ENCODE measurements around the gene SNX27. TPM values are rescaled to one million over a fixed set of nuclear protein-coding genes. Genes with fewer than 3 reads are reported as not detected.
A peak's percentile ranks its signal among the peaks of the same experiment; 100 is the strongest.

The SNX27 gene
- total and polyA plus RNA-seq, 7 donors: 10.7 to 47.2 (median 41.0) TPM

- no peaks in the 10 kb centered on the region for H3K9me3 ChIP-seq
- DNase-seq (no peak), ATAC-seq (peak in 1 of 4 donors; percentile 53)
- peaks cover 36% of the 10 kb centered on the region for H3K4me1 ChIP-seq
- peak overlapping the region; percentile 75 for H3K27ac ChIP-seq
- TF ChIP-seq, protein P1, sequence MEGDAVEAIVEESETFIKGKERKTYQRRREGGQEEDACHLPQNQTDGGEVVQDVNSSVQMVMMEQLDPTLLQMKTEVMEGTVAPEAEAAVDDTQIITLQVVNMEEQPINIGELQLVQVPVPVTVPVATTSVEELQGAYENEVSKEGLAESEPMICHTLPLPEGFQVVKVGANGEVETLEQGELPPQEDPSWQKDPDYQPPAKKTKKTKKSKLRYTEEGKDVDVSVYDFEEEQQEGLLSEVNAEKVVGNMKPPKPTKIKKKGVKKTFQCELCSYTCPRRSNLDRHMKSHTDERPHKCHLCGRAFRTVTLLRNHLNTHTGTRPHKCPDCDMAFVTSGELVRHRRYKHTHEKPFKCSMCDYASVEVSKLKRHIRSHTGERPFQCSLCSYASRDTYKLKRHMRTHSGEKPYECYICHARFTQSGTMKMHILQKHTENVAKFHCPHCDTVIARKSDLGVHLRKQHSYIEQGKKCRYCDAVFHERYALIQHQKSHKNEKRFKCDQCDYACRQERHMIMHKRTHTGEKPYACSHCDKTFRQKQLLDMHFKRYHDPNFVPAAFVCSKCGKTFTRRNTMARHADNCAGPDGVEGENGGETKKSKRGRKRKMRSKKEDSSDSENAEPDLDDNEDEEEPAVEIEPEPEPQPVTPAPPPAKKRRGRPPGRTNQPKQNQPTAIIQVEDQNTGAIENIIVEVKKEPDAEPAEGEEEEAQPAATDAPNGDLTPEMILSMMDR (IDR thresholded peaks at IDR 0.05): no peak
- 48 to 67% (median 56%) methylated on average over 2 of the region's 2 CpGs for WGBS, 3 donors
- H3K4me3 ChIP-seq: peak overlapping the region; percentile 45
- no peaks in the 10 kb centered on the region for H3K27me3 ChIP-seq (ENCODE audit: insufficient read depth in 3 of 3, low read length in 2 of 3)
- intact Hi-C loops (cut with DNase I): no loop called here
- peaks cover 0 to under 1% of the 10 kb centered on the region in 2 donors for H3K36me3 ChIP-seq (ENCODE audit: insufficient read depth in 1 of 2, low read depth in 1 of 2)
These were observed 9.5 kb downstream of the SNX27 start for GRCh38 chr1:151621351-151621750.

DNA sequence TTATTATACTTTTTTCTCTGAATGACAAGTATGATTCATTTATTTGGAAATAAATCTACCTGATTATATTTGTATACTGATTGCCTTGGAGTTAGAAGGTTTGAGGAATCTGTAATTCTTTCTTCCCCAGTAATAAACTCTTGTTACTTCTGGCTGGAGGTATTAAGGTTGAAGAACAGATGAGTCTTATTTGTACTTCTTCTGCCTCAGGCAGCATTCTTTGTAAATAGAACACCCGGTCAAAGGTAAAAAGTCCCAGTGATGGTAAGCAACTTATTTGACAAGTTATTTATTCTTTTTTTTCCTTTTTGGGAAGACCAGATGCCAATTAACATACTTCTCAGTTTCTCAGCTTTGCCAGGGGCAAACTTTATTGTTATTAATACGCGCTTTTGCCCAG is 12.9 kb downstream of the SNX27 start:
- Histone ChIP-seq H3K36me3 (ENCODE audit: insufficient read depth in 1 of 2, low read depth in 1 of 2) (no peaks in the 10 kb centered on the region), H3K9me3 (no peaks in the 10 kb centered on the region), H3K4me1 (peaks cover 21% of the 10 kb centered on the region), H3K27ac (no peak overlapping the region), H3K27me3 (ENCODE audit: insufficient read depth in 3 of 3, low read length in 2 of 3) (no peaks in the 10 kb centered on the region), H3K4me3 (no peak overlapping the region)
- WGBS, 3 donors: 97 to 100% (median 100%) methylated on average over 3 of the region's 3 CpGs
- DNase-seq (no peak), ATAC-seq (no peak)
- intact Hi-C loops (cut with DNase I): no loop called here
- TF ChIP-seq, protein P1 (IDR thresholded peaks at IDR 0.05): no peak

- H3K9me3 ChIP-seq: no peaks in the 10 kb centered on the region
- TF ChIP-seq, protein P1 (IDR thresholded peaks at IDR 0.05): no peak
- WGBS, 3 donors: 88 to 94% (median 93%) methylated on average over 3 of the region's 3 CpGs
- no peaks in the 10 kb centered on the region for H3K27me3 ChIP-seq (ENCODE audit: insufficient read depth in 3 of 3, low read length in 2 of 3)
- intact Hi-C loops (cut with DNase I): no loop called here
- DNase-seq (no peak), ATAC-seq (no peak)
- no peak overlapping the region for H3K27ac ChIP-seq
- H3K36me3 ChIP-seq (ENCODE audit: insufficient read depth in 1 of 2, low read depth in 1 of 2): no peaks in the 10 kb centered on the region
- H3K4me3 ChIP-seq: no peak overlapping the region
- peaks cover under 1% of the 10 kb centered on the region for H3K4me1 ChIP-seq
These were observed 15.0 kb downstream of the SNX27 start for GRCh38 chr1:151626740-151627334.

- TF ChIP-seq, protein P1 (IDR thresholded peaks at IDR 0.05): no peak
- intact Hi-C loops (cut with DNase I): no loop called here
- Histone ChIP-seq H3K27ac (no peak overlapping the region), H3K9me3 (no peaks in the 10 kb centered on the region), H3K27me3 (ENCODE audit: insufficient read depth in 3 of 3, low read length in 2 of 3) (no peaks in the 10 kb centered on the region), H3K4me1 (no peaks in the 10 kb centered on the region), H3K4me3 (no peak overlapping the region), H3K36me3 (ENCODE audit: insufficient read depth in 1 of 2, low read depth in 1 of 2) (no peaks in the 10 kb centered on the region)
- DNase-seq (no peak), ATAC-seq (no peak)
- 82 to 83% (median 82%) methylated on average over 9 of the region's 9 CpGs for WGBS, 3 donors
These were observed 17.4 kb downstream of the SNX27 start for GRCh38 chr1:151629278-151629677.

Measured in psoas muscle (tissue), 8 donors.